ENCODE results near the gene TGFB1I1. TPM values are rescaled to one million over a fixed set of nuclear protein-coding genes. Genes with fewer than 3 reads are reported as not detected.

The TGFB1I1 gene
- total and polyA plus RNA-seq, 2 donors (not counting 1 experiment from before 2014, with no cell fraction given), result 0.16 to 4.0 TPM

GRCh38 chr16:31474773-31475738 is 3.1 kb downstream of the TGFB1I1 start:
- Histone ChIP-seq H3K27me3 (replicated peaks in 1 of 4; ENCODE audit: control extremely low read depth in 1 of 4, control insufficient read depth in 3 of 4, insufficient read depth in 4 of 4, low read length in 3 of 4) (peaks cover 0 to 24% (median 11%) of the 10 kb centered on the region in 4 experiments), H3K4me3 (ENCODE audit: control extremely low read depth in 1 of 5, extremely low read depth in 1 of 5, insufficient read depth in 1 of 5, low read depth in 2 of 5, low read length in 4 of 5) (no peak overlapping the region), H3K36me3 (replicated peaks in 1 of 2; ENCODE audit: control extremely low read depth in 1 of 2, control insufficient read depth in 1 of 2, extremely low read depth in 1 of 2, insufficient read depth in 2 of 2, low read length in 1 of 2) (no peaks in the 10 kb centered on the region), H3K27ac (ENCODE audit: low read length in 2 of 2) (no peak overlapping the region), H3K4me1 (ENCODE audit: control insufficient read depth in 2 of 2, insufficient read depth in 2 of 2, low read length in 2 of 2) (peaks cover 22 to 33% of the 10 kb centered on the region in 2 donors), H2AFZ (ENCODE audit: insufficient read depth, low read depth, low read length, poor library complexity, severe bottlenecking) (no peak overlapping the region), H3K9me3 (ENCODE audit: control extremely low read depth in 1 of 3, control insufficient read depth in 2 of 3, insufficient read depth in 1 of 3, low read length in 2 of 3) (peaks cover 0 to 12% (median 0%) of the 10 kb centered on the region in 3 donors), H3K9ac (ENCODE audit: low read length) (no peak overlapping the region), H3K4me2 (replicated peaks; ENCODE audit: low read depth, low read length, poor library complexity, severe bottlenecking) (no peak overlapping the region), H4K20me1 (ENCODE audit: control insufficient read depth, insufficient read depth, low read length, poor library complexity, severe bottlenecking) (no peaks in the 10 kb centered on the region), H3K79me2 (ENCODE audit: control insufficient read depth, insufficient read depth, low read length) (no peaks in the 10 kb centered on the region)
- intact Hi-C loops (cut with micrococcal nuclease), result loop anchor here (5.0 kb wide), 1 partner anchor 397 kb away; the partner anchor contains the start of gene ZNF267
- Mint-ChIP-seq H3K27me3 (peaks cover 3% of the 10 kb centered on the region), H3K4me1 (peaks cover 43% of the 10 kb centered on the region), H3K27ac (no peak overlapping the region), H3K4me3 (peak overlapping the region; percentile 90), H3K9me3 (ENCODE audit: insufficient read depth) (no peaks in the 10 kb centered on the region)
- no peak for TF ChIP-seq EZH2 (IDR thresholded peaks at IDR 0.05; ENCODE audit: borderline replicate concordance, insufficient read depth, low read depth, low read length, poor library complexity, severe bottlenecking)
- TF ChIP-seq, protein P1, sequence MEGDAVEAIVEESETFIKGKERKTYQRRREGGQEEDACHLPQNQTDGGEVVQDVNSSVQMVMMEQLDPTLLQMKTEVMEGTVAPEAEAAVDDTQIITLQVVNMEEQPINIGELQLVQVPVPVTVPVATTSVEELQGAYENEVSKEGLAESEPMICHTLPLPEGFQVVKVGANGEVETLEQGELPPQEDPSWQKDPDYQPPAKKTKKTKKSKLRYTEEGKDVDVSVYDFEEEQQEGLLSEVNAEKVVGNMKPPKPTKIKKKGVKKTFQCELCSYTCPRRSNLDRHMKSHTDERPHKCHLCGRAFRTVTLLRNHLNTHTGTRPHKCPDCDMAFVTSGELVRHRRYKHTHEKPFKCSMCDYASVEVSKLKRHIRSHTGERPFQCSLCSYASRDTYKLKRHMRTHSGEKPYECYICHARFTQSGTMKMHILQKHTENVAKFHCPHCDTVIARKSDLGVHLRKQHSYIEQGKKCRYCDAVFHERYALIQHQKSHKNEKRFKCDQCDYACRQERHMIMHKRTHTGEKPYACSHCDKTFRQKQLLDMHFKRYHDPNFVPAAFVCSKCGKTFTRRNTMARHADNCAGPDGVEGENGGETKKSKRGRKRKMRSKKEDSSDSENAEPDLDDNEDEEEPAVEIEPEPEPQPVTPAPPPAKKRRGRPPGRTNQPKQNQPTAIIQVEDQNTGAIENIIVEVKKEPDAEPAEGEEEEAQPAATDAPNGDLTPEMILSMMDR (IDR thresholded peaks at IDR 0.05), result no peak
- DNase-seq (no peak), ATAC-seq (ENCODE audit: low read depth) (no peak)
- ChIA-PET CTCF (interaction anchor here (1.5 kb wide), 1 partner anchor 14 kb away, joined by 6 read pairs; no protein-coding TSS in a partner anchor), POLR2A (interaction anchor here (0.5 kb wide), 1 partner anchor 539 kb away, joined by 3 read pairs; no protein-coding TSS in a partner anchor)
- WGBS (ENCODE audit: insufficient coverage), result 93% methylated on average over 4 of the region's 12 CpGs
